ENCODE data around the gene RAVER2. TPM values are rescaled to one million over a fixed set of nuclear protein-coding genes. Genes with fewer than 3 reads are reported as not detected.
A peak's percentile ranks its signal among the peaks of the same experiment; 100 is the strongest.

The RAVER2 gene
- polyA plus RNA-seq, 3 donors, result 0.38 to 1.3 (median 0.69) TPM

GRCh38 chr1:64866689-64867088, 121.8 kb downstream of the RAVER2 start:
- H3K4me3 ChIP-seq (replicated peaks in 1 of 3; ENCODE audit: low read depth in 2 of 3, low read length in 3 of 3), result no peak overlapping the region
- peak overlapping the region in 1 of 2 donors; percentile 20 for H3K27ac ChIP-seq (ENCODE audit: low read depth in 1 of 2, low read length in 2 of 2)
- no peak overlapping the region for H2AFZ ChIP-seq (ENCODE audit: insufficient read depth, low read depth, low read length, poor library complexity, severe bottlenecking)
- intact Hi-C loops (cut with micrococcal nuclease), result loop anchor here in 1 of 2 donors (10.0 kb wide), 2 partner anchors 98 to 188 kb away; partner anchors contain the start of gene JAK1
- H3K36me3 ChIP-seq (replicated peaks in 1 of 2; ENCODE audit: control insufficient read depth in 1 of 2, insufficient read depth in 2 of 2, low read length in 2 of 2), result peaks cover 49 to 56% of the 10 kb centered on the region in 2 donors
- H3K79me2 ChIP-seq (ENCODE audit: insufficient read depth, low read length), result no peaks in the 10 kb centered on the region
- H3K9ac ChIP-seq (ENCODE audit: insufficient read depth, low read length, poor library complexity, severe bottlenecking), result no peak overlapping the region
- H3K4me1 Mint-ChIP-seq, result peaks cover 34% of the 10 kb centered on the region
- H3K27ac Mint-ChIP-seq, result peak overlapping the region in 1 of 7 donors; percentile 16
- no peak overlapping the region for H3K4me3 Mint-ChIP-seq
- H4K20me1 ChIP-seq (ENCODE audit: insufficient read depth, low read length), result peaks cover 4% of the 10 kb centered on the region
- 98% methylated on average over 8 of the region's 10 CpGs for WGBS (ENCODE audit: insufficient coverage)
- peaks cover 25 to 29% of the 10 kb centered on the region in 2 donors for H3K4me1 ChIP-seq (ENCODE audit: control insufficient read depth in 1 of 2, insufficient read depth in 2 of 2, low read length in 2 of 2)
- no peak for DNase-seq
- H3K4me2 ChIP-seq (replicated peaks; ENCODE audit: extremely low read depth, low read length, poor library complexity, severe bottlenecking), result no peak overlapping the region
- H3K27me3 Mint-ChIP-seq (ENCODE audit: low read depth in 3 of 3), result peaks cover 0 to 2% (median 0%) of the 10 kb centered on the region in 3 donors
- TF ChIP-seq, protein P1, sequence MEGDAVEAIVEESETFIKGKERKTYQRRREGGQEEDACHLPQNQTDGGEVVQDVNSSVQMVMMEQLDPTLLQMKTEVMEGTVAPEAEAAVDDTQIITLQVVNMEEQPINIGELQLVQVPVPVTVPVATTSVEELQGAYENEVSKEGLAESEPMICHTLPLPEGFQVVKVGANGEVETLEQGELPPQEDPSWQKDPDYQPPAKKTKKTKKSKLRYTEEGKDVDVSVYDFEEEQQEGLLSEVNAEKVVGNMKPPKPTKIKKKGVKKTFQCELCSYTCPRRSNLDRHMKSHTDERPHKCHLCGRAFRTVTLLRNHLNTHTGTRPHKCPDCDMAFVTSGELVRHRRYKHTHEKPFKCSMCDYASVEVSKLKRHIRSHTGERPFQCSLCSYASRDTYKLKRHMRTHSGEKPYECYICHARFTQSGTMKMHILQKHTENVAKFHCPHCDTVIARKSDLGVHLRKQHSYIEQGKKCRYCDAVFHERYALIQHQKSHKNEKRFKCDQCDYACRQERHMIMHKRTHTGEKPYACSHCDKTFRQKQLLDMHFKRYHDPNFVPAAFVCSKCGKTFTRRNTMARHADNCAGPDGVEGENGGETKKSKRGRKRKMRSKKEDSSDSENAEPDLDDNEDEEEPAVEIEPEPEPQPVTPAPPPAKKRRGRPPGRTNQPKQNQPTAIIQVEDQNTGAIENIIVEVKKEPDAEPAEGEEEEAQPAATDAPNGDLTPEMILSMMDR (IDR thresholded peaks at IDR 0.05), result no peak
- no peaks in the 10 kb centered on the region for H3K9me3 Mint-ChIP-seq
- peaks cover 63 to 68% of the 10 kb centered on the region in 2 donors for H3K36me3 Mint-ChIP-seq
- no peaks in the 10 kb centered on the region for H3K9me3 ChIP-seq (replicated peaks in 1 of 2; ENCODE audit: control insufficient read depth in 1 of 2, insufficient read depth in 1 of 2, low read length in 2 of 2)
- H3K27me3 ChIP-seq (ENCODE audit: control insufficient read depth in 2 of 2, insufficient read depth in 2 of 2, low read length in 2 of 2), result no peaks in the 10 kb centered on the region

- intact Hi-C loops (cut with micrococcal nuclease), result loop anchor here in 1 of 2 donors (10.0 kb wide), 2 partner anchors 98 to 188 kb away; partner anchors contain the start of gene JAK1
- H3K36me3 ChIP-seq (replicated peaks in 1 of 2; ENCODE audit: control insufficient read depth in 1 of 2, insufficient read depth in 2 of 2, low read length in 2 of 2), result peaks cover 55 to 62% of the 10 kb centered on the region in 2 donors
- H3K4me3 ChIP-seq (replicated peaks in 1 of 3; ENCODE audit: low read depth in 2 of 3, low read length in 3 of 3), result no peak overlapping the region
- peaks cover 4% of the 10 kb centered on the region for H4K20me1 ChIP-seq (ENCODE audit: insufficient read depth, low read length)
- no peaks in the 10 kb centered on the region for H3K79me2 ChIP-seq (ENCODE audit: insufficient read depth, low read length)
- no peak for DNase-seq
- no peaks in the 10 kb centered on the region for H3K9me3 ChIP-seq (replicated peaks in 1 of 2; ENCODE audit: control insufficient read depth in 1 of 2, insufficient read depth in 1 of 2, low read length in 2 of 2)
- WGBS (ENCODE audit: insufficient coverage), result no CpG with 5 or more reads among the region's 1 CpG
- no peak overlapping the region for H3K4me2 ChIP-seq (replicated peaks; ENCODE audit: extremely low read depth, low read length, poor library complexity, severe bottlenecking)
- H3K27ac ChIP-seq (ENCODE audit: low read depth in 1 of 2, low read length in 2 of 2), result no peak overlapping the region
- Mint-ChIP-seq H3K4me1 (peaks cover 31% of the 10 kb centered on the region), H3K9me3 (no peaks in the 10 kb centered on the region), H3K27me3 (ENCODE audit: low read depth in 3 of 3) (peaks cover 0 to 2% (median 0%) of the 10 kb centered on the region in 3 donors), H3K4me3 (no peak overlapping the region), H3K27ac (peak overlapping the region in 1 of 7 donors; percentile 28), H3K36me3 (peaks cover 65 to 68% of the 10 kb centered on the region in 2 donors)
- peaks cover 25 to 27% of the 10 kb centered on the region in 2 donors for H3K4me1 ChIP-seq (ENCODE audit: control insufficient read depth in 1 of 2, insufficient read depth in 2 of 2, low read length in 2 of 2)
- TF ChIP-seq, protein P1 (IDR thresholded peaks at IDR 0.05), result no peak
- no peak overlapping the region for H3K9ac ChIP-seq (ENCODE audit: insufficient read depth, low read length, poor library complexity, severe bottlenecking)
- no peaks in the 10 kb centered on the region for H3K27me3 ChIP-seq (ENCODE audit: control insufficient read depth in 2 of 2, insufficient read depth in 2 of 2, low read length in 2 of 2)
- no peak overlapping the region for H2AFZ ChIP-seq (ENCODE audit: insufficient read depth, low read depth, low read length, poor library complexity, severe bottlenecking)
These were observed 122.4 kb downstream of the RAVER2 start for GRCh38 chr1:64867266-64867665.

All from CD14-positive monocyte (primary cell).